Measurements from ENCODE around the gene ZIC1. TPM values are rescaled to one million over a fixed set of nuclear protein-coding genes. Genes with fewer than 3 reads are reported as not detected.
A peak's percentile ranks its signal among the peaks of the same experiment; 100 is the strongest.

Gene ZIC1
- total and polyA plus RNA-seq, 2 experiments from 2014 or later, result 0.21 to 0.95 TPM

DNA sequence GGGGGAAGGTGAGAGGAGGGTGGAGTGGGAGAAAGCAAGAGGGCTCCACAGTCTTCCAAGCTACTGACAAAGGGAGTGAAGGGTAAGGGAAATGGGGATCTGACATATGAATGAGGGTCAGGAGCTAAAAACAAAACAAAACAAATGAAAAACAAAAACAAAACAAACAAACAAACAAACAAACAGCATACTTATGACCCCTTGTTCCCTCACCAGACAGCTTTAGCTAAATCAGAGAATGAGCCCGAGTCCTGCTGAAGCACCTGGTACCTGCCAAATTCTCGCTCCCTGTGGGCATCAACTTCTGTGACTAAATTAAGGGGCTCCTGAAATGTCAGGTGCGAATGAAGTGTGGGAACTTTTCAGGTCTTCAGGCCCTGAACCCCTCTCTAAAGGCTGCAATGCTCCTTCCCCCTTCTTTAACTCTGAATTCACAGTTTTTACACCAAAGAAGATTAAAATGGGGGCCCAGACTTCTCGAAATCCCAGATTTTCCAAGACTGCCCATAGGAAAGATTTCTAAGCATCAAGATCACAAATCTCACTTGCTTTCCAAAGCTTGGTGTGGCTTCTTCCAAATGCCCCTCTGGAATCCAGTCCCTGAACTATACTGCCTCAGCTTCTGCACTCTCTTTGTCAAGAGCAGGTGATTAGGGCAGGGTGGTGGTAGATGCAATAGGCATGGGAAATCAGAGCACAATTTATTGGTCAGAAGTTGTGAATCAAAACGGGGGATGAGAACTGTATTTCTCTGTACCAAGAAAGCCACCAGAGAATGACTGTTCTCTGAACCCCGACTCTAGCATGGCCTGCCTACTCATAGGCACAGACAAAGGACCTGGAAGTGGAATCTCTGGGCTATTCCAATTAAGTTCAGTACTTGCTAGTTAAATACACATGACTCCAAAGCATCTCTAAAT is 43.7 kb upstream of the ZIC1 start:
- Histone ChIP-seq H3K4me2 (no peak overlapping the region), H3F3A (replicated peaks; ENCODE audit: low read depth) (peaks cover 7% of the 10 kb centered on the region; the same call in 1 of the 2 replicates), H3K36me3 (ENCODE audit: insufficient read depth) (no peaks in the 10 kb centered on the region), H3K27me3 (ENCODE audit: insufficient read depth) (peaks cover 100% of the 10 kb centered on the region), H3K4me1 (ENCODE audit: insufficient read depth) (peaks cover 54% of the 10 kb centered on the region), H3K79me2 (replicated peaks; ENCODE audit: insufficient read depth) (no peaks in the 10 kb centered on the region), H4K20me1 (replicated peaks; ENCODE audit: insufficient read depth) (0 out of 2 replicates have a peak, but pooled peaks cover 4% of the 10 kb centered on the region), H3K9me2 (ENCODE audit: insufficient read depth) (no peaks in the 10 kb centered on the region), H3K27ac (ENCODE audit: low read depth) (no peak overlapping the region), H2AFZ (no peak overlapping the region), H3K4me3 (no peak overlapping the region)
- Mint-ChIP-seq H3K27ac (no peak overlapping the region), H3K4me1 (peaks cover 39% of the 10 kb centered on the region), H3K4me3 (no peak overlapping the region), H3K27me3 (ENCODE audit: insufficient read depth, low read depth, poor library complexity) (peaks cover 80% of the 10 kb centered on the region), H3K36me3 (ENCODE audit: low read depth) (no peaks in the 10 kb centered on the region), H3K9me3 (peaks cover 3% of the 10 kb centered on the region; the same call in 2 of the 3 replicates)
- DNase-seq (ENCODE audit: low spot score), result no peak
- no peak for ATAC-seq
- TF ChIP-seq EZH2phosphoT487 (IDR thresholded peaks at IDR 0.05; ENCODE audit: unreplicated experiment) (no peak), STAT1 (IDR thresholded peaks at IDR 0.05; ENCODE audit: unreplicated experiment) (no peak), NANOG (IDR thresholded peaks at IDR 0.05; ENCODE audit: borderline replicate concordance) (no peak), EZH2 (IDR thresholded peaks at IDR 0.05; ENCODE audit: low read depth, unreplicated experiment) (no peak), CREB1 (CRISPR knock-in tag; IDR thresholded peaks at IDR 0.05; ENCODE audit: low read depth) (no peak), REST (IDR thresholded peaks at IDR 0.05; ENCODE audit: unreplicated experiment) (no peak)

GRCh38 chr3:147367676-147368075 is 41.5 kb upstream of the ZIC1 start:
- peaks cover 17% of the 10 kb centered on the region for H3F3A ChIP-seq (replicated peaks; ENCODE audit: low read depth)
- peaks cover 99% of the 10 kb centered on the region for H3K27me3 ChIP-seq (ENCODE audit: insufficient read depth)
- ATAC-seq (no peak), DNase-seq (ENCODE audit: low spot score) (no peak)
- peaks cover 6% of the 10 kb centered on the region for H3K9me3 Mint-ChIP-seq
- H3K4me1 ChIP-seq (ENCODE audit: insufficient read depth), result peaks cover 58% of the 10 kb centered on the region
- no peaks in the 10 kb centered on the region for H3K9me2 ChIP-seq (ENCODE audit: insufficient read depth)
- H3K4me3 Mint-ChIP-seq, result no peak overlapping the region
- H3K4me3 ChIP-seq, result no peak overlapping the region
- H2AFZ ChIP-seq, result no peak overlapping the region
- H3K27me3 Mint-ChIP-seq (ENCODE audit: insufficient read depth, low read depth, poor library complexity), result peaks cover 85% of the 10 kb centered on the region
- no peak overlapping the region for H3K27ac ChIP-seq (ENCODE audit: low read depth)
- H4K20me1 ChIP-seq (replicated peaks; ENCODE audit: insufficient read depth), result 0 out of 2 replicates have a peak, but pooled peaks cover 4% of the 10 kb centered on the region
- no peaks in the 10 kb centered on the region for H3K36me3 Mint-ChIP-seq (ENCODE audit: low read depth)
- peaks cover 47% of the 10 kb centered on the region for H3K4me1 Mint-ChIP-seq
- H3K4me2 ChIP-seq, result peak overlapping the region; percentile 62
- no peak overlapping the region for H3K27ac Mint-ChIP-seq
- H3K36me3 ChIP-seq (ENCODE audit: insufficient read depth), result no peaks in the 10 kb centered on the region
- no peaks in the 10 kb centered on the region for H3K79me2 ChIP-seq (replicated peaks; ENCODE audit: insufficient read depth)
- no peak for TF ChIP-seq REST (IDR thresholded peaks at IDR 0.05; ENCODE audit: unreplicated experiment)
